Peyer's patch (tissue), 4 donors: ENCODE data around the gene UCHL5.

Experiments used
- CTCF ChIP-seq, 6 experiments: fragments of 450-650 bp in 4 of 6; fragments of 200-600 bp in 2 of 6; sonication (generic) in 1 of 6; IDR thresholded peaks; one replicate each; pipeline ENCODE4 v1.5.1; 2017 to 2019; ENCODE audit warnings: antibody characterized with exemption in 6 of 6, mild to moderate bottlenecking in 3 of 6, moderate library complexity in 1 of 6
- POLR2A ChIP-seq, 2 donors: fragments of 450-650 bp; IDR thresholded peaks; one replicate each; pipeline ENCODE4 v1.5.1; 2017; ENCODE audit warnings: antibody characterized with exemption in 2 of 2, mild to moderate bottlenecking in 2 of 2, moderate library complexity in 2 of 2

GRCh38 chr1:192979542-192979941, 79.6 kb downstream of the UCHL5 start:
- TF ChIP-seq POLR2A (IDR thresholded peaks at IDR 0.05) (no peak), CTCF (IDR thresholded peaks at IDR 0.05) (no peak)
